LoVo (cell line): Measurements from ENCODE around the gene CASP2.

ENCODE experiments used
- DNase-seq: peaks from one replicate; pipeline ENCODE4 v3.0.0-alpha.2; 2016; ENCODE audit warnings: low spot score

Gene CASP2

DNA sequence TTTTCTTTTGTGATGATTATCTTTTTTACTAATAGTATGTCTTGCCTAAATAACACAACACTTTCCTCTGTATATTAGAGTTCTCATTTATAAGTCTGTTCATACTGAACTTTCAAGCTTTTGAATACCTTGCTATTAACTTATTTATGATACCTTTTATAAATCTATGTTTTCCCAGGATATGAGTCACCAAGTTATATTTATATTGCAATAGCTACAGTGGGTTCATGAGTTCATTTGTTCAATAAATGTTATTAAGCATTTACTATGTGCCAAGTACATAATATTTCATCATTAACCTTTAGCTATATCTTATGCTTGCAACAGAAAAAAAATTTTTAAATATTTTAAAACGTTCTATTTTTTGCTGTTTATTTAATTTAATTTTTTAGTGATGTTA is 46.1 kb downstream of the CASP2 start:
- DNase-seq: no peak

DNA sequence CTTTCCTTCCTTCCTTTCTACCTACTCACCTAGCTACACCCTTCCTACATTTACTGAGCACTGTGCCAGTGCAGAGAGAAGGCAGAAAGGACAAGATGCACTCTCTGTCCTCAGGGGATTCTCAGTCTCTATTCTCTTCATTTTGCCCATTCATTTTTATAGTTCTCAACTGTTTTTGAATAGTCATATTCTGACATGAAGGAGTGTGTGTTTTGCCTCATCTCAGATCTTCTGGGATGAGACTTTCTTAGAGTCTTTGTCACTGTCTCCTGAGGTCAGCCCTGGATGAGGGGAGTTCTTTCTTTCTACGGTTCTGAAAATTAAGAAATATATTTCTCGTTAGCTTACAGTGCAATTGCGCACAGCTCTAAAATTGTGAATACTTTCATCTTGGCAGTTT is 49.1 kb downstream of the CASP2 start:
- DNase-seq: no peak

DNA sequence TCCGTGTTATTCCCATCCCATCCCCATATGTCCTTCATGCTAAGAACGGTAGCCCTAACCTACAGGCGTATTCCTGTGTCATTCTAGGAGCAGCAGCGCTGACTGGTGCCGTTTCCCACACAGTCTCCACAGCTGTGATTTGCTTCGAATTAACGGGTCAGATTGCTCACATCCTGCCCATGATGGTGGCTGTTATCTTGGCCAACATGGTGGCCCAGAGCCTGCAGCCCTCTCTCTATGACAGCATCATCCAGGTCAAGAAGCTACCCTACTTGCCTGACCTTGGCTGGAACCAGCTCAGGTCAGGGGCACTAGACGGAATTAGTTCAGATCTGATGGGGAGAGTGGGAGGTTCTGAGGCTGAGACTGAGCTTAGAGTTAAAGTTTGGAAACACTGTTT is 53.7 kb downstream of the CASP2 start:
- no peak for DNase-seq

DNA sequence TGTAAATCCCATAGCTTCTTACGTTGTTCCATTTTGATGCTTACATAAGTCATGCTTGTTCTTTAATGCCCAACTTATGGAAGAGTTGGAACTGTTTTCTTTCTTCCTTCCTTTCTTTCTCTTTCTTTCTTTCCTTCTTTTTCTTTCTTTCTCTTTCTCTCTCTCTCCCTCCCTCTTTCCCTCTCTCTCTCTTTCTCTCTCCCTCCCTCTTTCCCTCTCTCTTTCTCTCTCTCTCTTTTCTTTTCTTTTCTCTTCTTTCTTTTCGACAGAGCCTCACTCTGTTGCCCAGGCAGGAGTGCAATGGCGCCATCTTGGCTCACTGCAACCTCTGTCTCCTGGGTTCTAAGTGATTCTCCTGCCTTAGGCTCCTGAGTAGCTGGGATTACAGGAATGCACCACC is 55.4 kb downstream of the CASP2 start:
- no peak for DNase-seq

DNA sequence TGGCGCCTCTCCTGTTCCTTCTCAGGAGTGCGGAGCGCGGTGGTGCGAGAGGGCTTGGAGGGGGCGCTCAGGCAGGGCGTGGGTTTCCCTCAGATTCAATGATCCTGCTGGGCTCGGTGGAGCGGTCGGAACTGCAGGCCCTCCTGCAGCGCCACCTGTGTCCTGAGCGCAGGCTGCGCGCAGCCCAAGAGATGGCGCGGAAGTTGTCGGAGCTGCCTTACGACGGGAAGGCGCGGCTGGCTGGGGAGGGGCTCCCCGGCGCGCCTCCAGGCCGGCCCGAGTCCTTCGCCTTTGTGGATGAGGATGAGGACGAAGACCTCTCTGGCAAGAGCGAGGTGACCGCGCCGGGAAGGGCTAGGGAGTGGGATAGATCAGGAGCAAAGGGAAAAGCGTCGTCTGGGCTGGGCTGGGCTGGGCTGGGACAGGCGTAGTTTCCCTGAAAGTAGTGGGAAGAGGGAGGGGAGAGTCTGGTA is 57.3 kb downstream of the CASP2 start:
- peak; percentile 56 for DNase-seq

DNA sequence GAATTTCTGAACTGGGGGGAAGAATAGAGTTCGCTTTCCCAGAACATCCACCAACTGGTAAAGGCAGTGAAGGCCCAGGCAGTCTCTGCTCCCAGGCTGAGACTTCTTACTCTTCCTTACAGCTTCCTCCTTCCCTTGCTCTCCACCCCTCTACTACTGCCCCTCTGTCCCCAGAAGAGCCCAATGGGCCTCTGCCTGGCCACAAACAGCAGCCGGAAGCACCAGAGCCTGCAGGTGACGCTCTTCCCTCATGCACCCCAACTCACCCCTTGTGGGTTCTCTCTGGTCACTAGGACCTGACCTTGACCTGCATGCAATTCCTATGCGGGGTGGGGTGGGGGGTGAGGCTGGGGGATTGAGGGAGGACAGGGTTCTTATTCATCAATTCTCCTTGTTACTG is 57.9 kb downstream of the CASP2 start:
- no peak for DNase-seq

DNA sequence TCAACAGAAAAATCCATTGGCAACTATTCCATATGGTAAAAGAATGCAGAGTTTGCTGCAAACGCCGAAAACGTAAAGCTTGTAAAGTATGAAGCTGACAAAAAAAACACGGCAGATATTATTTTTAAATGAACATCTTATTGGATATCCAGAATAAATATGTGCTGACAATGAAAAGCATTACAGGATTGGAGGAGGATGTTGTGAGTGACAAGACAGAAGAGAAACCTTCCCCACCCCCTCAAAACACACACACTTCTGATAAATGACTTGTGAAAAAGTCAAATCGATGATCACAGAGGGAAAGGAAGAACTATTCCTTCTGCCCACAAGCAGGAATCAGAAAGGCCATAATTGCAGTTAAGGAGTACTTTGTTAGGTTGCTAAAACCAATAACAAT is 59.8 kb downstream of the CASP2 start:
- no peak for DNase-seq

DNA sequence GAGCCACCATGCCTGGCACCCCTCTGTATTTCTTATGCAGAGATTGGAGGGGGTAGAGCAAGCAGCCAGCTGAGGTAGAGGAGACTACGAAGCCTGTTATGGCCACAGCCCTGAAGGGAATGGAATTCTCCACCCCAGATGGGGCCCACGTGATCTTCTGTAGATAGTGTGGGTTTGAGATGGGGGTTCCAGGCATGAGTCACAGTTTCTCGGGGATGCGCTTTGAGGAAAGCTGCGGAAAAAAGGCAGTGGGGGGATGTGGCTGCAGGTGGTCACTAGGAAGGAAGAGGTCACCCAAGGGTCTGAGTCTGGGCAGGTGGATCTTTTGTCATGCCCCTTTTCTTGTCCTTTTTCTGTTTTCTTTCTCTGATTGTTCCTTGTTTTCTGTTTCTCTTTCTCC is 62.9 kb downstream of the CASP2 start:
- DNase-seq: no peak

DNA sequence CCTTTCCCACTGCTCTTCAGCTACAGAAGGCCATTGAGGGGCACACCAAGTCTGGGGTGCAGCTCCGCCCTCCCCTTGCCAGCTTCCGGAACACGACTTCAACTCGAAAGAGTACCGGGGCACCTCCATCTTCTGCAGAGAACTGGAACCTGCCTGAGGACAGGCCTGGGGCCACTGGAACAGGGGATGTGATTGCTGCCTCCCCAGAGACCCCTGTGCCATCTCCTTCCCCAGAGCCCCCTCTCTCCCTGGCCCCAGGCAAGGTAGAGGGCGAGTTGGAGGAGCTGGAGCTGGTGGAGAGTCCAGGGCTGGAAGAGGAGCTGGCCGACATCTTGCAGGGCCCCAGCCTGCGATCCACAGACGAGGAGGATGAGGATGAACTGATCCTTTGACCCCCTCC is 63.4 kb downstream of the CASP2 start:
- DNase-seq: no peak

DNA sequence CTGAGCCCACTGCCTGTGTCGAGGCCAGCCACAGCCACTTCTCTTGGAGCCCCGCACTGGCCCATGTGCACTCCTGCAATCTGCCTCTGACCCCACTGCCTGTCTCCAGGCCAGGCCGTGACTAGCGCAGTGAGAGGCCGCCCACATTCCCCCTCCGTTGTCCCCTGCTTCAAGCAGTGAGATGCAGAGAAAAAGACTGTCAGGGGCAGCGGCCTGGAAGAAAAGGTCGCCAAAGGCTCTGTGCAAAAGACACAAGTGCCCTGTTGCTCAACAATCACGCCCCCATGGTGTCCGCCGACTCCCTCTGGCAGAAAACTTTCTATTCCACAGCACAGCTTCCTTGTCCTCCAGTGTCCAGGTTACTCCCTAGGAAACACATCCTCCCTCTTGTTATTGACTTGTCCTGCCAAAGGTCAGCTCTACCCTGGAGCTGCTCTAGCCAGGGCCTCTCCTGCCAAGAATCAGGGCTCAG is 64.4 kb downstream of the CASP2 start:
- no peak for DNase-seq

DNA sequence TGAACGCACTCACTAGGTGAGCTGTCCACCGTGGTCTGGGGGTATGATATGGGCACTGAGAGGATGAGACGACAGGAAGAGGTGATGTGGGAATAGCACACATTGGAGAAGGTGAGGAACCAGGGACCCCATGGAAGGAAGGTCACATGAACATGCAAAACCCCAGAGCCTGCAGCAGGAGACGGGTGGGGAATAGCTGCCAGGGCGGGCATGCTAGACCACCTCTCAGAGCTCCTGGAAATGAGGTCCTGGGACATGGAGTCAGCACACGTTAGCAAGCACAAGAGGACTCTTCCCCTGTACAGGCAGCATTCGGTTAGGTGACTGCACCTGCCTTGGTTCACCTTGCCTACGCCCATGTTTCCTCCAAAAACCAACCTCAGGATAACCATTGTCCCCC is 66.2 kb downstream of the CASP2 start:
- no peak for DNase-seq

DNA sequence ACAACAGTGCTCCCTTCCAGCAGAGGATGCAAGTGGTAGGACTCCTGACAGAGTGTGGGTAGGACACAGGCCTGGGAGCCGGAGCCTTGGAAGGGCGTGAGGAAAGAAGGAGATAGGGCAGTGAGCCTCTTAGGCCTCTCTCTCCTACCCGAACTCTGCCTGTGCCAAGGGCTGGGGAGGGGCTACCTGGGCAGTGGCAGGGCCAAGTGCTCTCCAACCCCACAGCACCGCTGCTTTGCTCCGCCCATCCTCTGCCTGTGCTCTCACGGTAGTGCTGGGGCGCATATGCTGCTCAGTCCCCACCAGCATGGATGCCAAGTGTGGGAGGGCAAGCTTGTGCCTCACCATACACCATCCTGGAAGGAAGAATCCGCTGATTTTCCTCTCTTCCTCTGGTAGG is 66.8 kb downstream of the CASP2 start:
- DNase-seq: no peak

DNA sequence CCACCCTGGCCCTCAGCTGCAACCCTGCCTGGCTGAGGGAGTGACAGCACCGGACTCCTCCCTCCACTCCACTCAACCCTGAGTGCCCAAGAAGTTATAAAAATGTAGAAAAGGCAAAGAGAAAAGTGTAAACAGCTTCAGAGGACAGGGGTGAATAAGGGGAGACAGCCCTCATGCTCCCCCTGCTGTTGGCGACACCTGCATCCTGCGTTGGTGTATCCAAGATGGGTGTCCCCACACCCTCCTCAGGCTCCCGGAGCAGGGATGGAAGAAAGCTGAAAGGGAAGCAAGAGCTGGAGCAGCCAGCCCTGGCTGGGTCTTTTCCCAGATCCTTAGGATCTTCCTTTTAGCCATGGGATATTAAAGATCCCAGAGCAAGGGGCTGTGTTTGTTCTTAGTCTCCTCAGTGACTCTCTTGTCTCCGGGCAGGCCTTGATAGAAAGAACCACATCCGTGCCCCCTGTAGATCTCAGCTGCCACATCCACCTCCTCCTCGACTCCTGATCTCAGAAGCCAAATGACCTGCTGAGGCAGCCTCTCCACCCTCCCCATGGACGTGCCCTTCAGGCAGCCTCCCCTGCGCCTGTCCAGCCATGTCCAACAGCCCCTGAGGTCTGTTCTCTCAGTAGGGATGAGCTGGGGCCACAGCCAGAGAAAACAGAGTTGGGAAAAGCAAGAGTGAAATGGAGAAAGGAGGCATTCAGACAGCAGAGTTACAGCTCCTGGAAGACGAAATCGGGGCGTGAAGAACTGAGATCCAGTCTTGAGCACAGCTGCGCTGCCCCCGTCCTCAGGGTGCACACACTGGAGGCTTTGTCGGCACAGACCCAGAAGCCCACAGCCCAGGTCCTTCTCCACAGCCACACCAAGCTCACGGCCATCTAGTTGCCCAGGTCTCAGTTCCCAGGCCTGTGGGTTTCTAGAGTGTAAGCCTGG is 67.6 kb downstream of the CASP2 start:
- no peak for DNase-seq

DNA sequence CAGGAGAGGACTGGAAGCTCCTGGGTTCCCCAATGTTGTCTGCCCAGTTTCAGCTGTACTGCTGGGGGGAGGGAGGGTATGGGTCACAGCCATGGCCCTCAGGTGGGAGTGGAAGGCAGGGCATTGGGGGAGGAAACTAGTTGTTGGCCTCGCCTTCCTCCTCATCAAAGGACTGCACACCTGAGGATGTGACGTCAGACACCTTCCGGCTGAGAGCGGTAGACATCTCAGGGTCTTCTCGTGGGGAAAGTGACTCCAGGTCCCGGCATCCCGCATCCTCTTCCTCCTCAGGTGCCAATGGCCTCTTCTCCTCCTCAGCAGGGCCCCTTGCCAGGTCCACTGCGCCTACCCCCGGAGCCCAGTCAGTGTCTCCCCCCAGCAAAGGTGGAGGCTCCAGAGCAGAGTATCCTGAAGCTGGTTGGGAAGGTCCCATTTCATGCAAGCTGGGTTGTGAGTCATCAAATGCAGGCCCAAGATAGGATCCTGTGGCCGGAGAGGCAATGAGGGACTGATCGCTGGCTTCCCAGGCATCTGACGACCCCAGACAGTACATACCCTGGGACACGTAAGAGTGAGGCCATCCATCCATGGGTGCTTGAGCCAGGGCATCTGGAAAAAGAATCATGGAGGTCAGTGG is 68.4 kb downstream of the CASP2 start:
- no peak for DNase-seq
